ENCODE data around the gene SPRN. TPM values are rescaled to one million over a fixed set of nuclear protein-coding genes. Genes with fewer than 3 reads are reported as not detected.

Gene SPRN
- total RNA-seq, 1 donor from 2014 or later, result 0.06 TPM

DNA sequence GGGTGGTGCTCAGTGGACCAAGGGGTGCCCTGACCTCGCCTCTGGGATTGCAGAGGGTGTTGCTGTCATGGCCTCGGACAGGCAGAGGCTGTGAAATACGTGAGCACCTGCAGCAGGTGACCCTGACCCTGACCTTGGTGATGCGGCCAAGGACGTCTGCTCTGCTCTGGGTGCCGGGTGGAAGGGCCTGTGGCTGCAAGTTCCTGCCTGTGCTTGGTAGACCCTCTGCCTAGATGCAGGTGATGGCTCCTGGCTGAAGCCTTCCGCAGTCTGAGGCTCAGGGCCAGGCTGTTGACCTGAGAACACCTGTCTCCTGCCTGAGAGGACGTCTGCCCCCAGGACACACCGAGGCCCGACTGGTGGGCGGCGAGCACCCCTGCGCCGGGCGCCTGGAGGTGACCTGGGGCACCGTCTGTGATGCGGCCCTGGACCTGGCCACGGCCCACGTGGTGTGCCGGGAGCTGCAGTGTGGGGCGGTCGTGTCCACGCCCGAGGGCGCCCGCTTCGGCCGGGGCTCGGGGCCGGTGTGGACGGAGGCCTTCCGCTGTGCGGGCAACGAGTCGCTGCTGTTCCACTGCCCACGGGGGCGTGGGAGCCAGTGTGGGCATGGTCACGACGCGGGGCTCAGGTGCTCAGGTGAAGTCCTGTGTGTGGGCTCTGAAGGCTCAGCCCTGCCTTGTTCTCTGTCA lies 33.7 kb upstream of the SPRN start:
- H3K79me2 ChIP-seq (ENCODE audit: low read depth), result no peaks in the 10 kb centered on the region
- no peaks in the 10 kb centered on the region for H3K4me1 Mint-ChIP-seq
- H4K20me1 ChIP-seq (ENCODE audit: low read depth), result no peaks in the 10 kb centered on the region
- H3K36me3 Mint-ChIP-seq, result peaks cover 3% of the 10 kb centered on the region
- no peak for DNase-seq (ENCODE audit: low spot score)
- no peak for TF ChIP-seq EZH2 (IDR thresholded peaks at IDR 0.05)
- TF ChIP-seq, protein P1, sequence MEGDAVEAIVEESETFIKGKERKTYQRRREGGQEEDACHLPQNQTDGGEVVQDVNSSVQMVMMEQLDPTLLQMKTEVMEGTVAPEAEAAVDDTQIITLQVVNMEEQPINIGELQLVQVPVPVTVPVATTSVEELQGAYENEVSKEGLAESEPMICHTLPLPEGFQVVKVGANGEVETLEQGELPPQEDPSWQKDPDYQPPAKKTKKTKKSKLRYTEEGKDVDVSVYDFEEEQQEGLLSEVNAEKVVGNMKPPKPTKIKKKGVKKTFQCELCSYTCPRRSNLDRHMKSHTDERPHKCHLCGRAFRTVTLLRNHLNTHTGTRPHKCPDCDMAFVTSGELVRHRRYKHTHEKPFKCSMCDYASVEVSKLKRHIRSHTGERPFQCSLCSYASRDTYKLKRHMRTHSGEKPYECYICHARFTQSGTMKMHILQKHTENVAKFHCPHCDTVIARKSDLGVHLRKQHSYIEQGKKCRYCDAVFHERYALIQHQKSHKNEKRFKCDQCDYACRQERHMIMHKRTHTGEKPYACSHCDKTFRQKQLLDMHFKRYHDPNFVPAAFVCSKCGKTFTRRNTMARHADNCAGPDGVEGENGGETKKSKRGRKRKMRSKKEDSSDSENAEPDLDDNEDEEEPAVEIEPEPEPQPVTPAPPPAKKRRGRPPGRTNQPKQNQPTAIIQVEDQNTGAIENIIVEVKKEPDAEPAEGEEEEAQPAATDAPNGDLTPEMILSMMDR (IDR thresholded peaks at IDR 0.05), result no peak
- no peak for TF ChIP-seq EZH2phosphoT487 (IDR thresholded peaks at IDR 0.05)
- H3K27ac Mint-ChIP-seq, result no peak overlapping the region
- peaks cover 2% of the 10 kb centered on the region for H3K27me3 Mint-ChIP-seq (ENCODE audit: insufficient read depth, low read depth)
- no peak overlapping the region for H3K4me3 Mint-ChIP-seq
- H3K4me2 ChIP-seq, result no peak overlapping the region
- peaks cover 25% of the 10 kb centered on the region for H3K9me3 Mint-ChIP-seq
- H3K36me3 ChIP-seq, result no peaks in the 10 kb centered on the region
- H3K4me3 ChIP-seq, result no peak overlapping the region
- no peak overlapping the region for H3K27ac ChIP-seq
- H3K9ac ChIP-seq, result no peak overlapping the region
- no peaks in the 10 kb centered on the region for H3F3A ChIP-seq (ENCODE audit: low read depth)
- H2AFZ ChIP-seq (replicated peaks), result no peak overlapping the region
- H3K4me1 ChIP-seq, result no peaks in the 10 kb centered on the region
- H3K9me3 ChIP-seq (ENCODE audit: low read depth), result no peaks in the 10 kb centered on the region
- no peaks in the 10 kb centered on the region for H3K27me3 ChIP-seq

DNA sequence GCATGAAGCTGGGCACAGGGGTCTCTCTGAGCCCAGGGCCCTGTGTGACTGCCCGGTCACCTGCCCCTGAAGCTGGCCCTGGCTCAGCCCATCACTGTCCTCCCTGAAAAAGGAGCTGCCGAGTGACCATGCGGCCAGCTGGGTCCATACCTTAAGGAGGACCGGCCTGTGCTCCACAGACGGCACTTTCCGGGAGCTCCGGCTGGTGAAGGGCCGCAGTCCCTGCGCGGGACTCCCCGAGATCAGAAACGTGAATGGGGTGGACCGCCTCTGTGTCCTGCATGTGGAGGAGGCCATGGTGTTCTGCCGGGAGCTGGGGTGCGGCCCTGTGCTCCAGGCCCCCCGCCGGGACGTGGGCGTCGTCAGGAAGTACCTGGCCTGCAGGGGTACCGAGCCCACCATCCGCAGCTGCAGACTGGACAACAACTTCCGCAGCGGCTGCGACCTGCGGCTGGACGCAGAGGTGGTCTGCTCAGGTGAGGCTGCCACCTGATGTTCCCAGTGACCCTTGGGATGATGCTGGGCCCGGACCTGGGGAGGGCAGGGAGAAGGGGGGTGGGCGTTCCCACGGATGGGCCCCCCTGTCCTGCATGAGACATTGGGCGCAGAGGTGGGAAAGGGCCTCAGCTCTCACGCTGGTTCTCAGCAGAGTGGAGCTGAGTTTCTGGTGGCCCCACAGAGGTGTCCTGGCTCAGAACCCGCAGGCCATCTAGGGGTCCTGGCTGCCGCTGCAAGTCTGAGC lies 32.8 kb upstream of the SPRN start:
- H3K4me1 ChIP-seq, result no peaks in the 10 kb centered on the region
- DNase-seq (ENCODE audit: low spot score), result no peak

DNA sequence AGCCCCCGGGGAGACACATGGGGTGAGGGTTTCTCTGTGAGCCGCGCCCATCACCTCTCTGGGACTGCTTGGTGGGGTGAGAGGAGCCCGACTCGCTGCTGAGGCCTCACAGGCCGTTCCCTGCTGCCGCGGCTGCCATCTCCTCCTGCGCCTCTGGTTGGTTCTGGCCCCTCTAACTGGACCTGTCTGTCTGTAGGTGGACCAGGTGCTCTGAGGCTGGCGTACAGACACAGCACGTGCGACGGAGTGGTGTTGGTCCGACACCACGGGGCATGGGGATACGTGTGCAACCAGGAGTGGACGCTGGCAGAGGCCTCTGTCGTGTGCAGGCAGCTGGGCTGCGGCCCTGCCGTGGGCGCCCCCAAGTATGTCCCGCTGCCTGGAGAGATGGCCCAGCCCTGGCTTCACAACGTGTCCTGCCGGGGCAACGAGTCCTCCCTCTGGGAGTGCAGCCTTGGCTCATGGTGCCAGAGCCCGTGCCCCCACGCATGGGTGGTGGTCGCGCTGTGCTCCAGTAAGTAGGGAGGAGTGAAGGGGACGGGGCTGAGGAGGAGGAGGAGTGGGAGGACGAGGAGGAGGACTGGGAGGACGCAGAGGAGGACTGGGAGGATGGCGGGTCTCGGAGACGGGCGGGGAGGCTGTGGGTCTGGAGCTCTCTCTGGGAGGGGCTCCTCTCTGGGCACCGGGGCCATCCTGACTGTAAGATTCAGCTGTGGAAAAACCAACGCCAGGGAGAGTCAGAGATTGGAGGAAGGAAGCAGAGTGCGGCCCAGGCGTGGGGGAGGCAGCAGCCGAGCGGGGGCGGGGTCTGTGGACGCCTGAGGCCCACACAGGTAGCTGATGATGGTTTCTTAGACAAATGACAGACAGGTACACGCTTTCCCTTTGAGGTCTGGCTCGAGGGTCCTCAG lies 31.9 kb upstream of the SPRN start:
- no peak for DNase-seq (ENCODE audit: low spot score)
- H3K27me3 Mint-ChIP-seq (ENCODE audit: insufficient read depth, low read depth), result peaks cover 2% of the 10 kb centered on the region
- no peak overlapping the region for H2AFZ ChIP-seq (replicated peaks)
- H3K27me3 ChIP-seq, result no peaks in the 10 kb centered on the region
- peaks cover 3% of the 10 kb centered on the region for H3K36me3 Mint-ChIP-seq
- no peaks in the 10 kb centered on the region for H3K36me3 ChIP-seq
- H3K9me3 Mint-ChIP-seq, result peaks cover 24% of the 10 kb centered on the region
- TF ChIP-seq EZH2 (IDR thresholded peaks at IDR 0.05), result no peak
- TF ChIP-seq, protein P1 (IDR thresholded peaks at IDR 0.05), result no peak
- no peak for TF ChIP-seq EZH2phosphoT487 (IDR thresholded peaks at IDR 0.05)
- no peaks in the 10 kb centered on the region for H3F3A ChIP-seq (ENCODE audit: low read depth)
- no peaks in the 10 kb centered on the region for H4K20me1 ChIP-seq (ENCODE audit: low read depth)
- H3K4me3 Mint-ChIP-seq, result no peak overlapping the region
- no peak overlapping the region for H3K9ac ChIP-seq
- no peaks in the 10 kb centered on the region for H3K4me1 ChIP-seq
- no peaks in the 10 kb centered on the region for H3K9me3 ChIP-seq (ENCODE audit: low read depth)
- H3K4me2 ChIP-seq, result no peak overlapping the region
- H3K27ac Mint-ChIP-seq, result no peak overlapping the region
- H3K4me3 ChIP-seq, result no peak overlapping the region
- no peak overlapping the region for H3K27ac ChIP-seq
- H3K4me1 Mint-ChIP-seq, result no peaks in the 10 kb centered on the region
- no peaks in the 10 kb centered on the region for H3K79me2 ChIP-seq (ENCODE audit: low read depth)

More for the DNA sequence above, 32.8 kb upstream of the SPRN start:
- no peaks in the 10 kb centered on the region for H3F3A ChIP-seq (ENCODE audit: low read depth)
- H3K36me3 ChIP-seq, result no peaks in the 10 kb centered on the region
- no peaks in the 10 kb centered on the region for H3K9me3 ChIP-seq (ENCODE audit: low read depth)
- no peaks in the 10 kb centered on the region for H3K27me3 ChIP-seq
- H3K27ac ChIP-seq, result no peak overlapping the region
- H3K4me2 ChIP-seq, result no peak overlapping the region
- no peak overlapping the region for H2AFZ ChIP-seq (replicated peaks)
- Mint-ChIP-seq H3K9me3 (peaks cover 25% of the 10 kb centered on the region), H3K4me3 (no peak overlapping the region), H3K4me1 (no peaks in the 10 kb centered on the region), H3K27ac (no peak overlapping the region), H3K36me3 (peaks cover 3% of the 10 kb centered on the region), H3K27me3 (ENCODE audit: insufficient read depth, low read depth) (peaks cover 2% of the 10 kb centered on the region)
- no peaks in the 10 kb centered on the region for H4K20me1 ChIP-seq (ENCODE audit: low read depth)
- H3K79me2 ChIP-seq (ENCODE audit: low read depth), result no peaks in the 10 kb centered on the region
- no peak for TF ChIP-seq EZH2phosphoT487 (IDR thresholded peaks at IDR 0.05)
- TF ChIP-seq EZH2 (IDR thresholded peaks at IDR 0.05), result no peak
- TF ChIP-seq, protein P1 (IDR thresholded peaks at IDR 0.05), result no peak
- no peak overlapping the region for H3K4me3 ChIP-seq
- no peak overlapping the region for H3K9ac ChIP-seq

Data from neural progenitor cell (in vitro differentiated cells).